Stomach (tissue), 9 donors: ENCODE measurements around the gene TRIM4. TPM values are rescaled to one million over a fixed set of nuclear protein-coding genes. Genes with fewer than 3 reads are reported as not detected.

Experiments used
- DNase-seq, 2 donors: peaks; one replicate each; pipeline versions ENCODE4 v3.0.0 to v3.0.0-alpha.2; 2013 to 2019
- H3K27ac ChIP-seq, 5 donors: fragments of 200-600 bp in 4 of 5; sonication (generic) in 4 of 5; one replicate each; pipeline ENCODE4 v1.5.1; 2013 to 2019; ENCODE audit warnings: mild to moderate bottlenecking in 1 of 5, moderate library complexity in 1 of 5
- H3K27me3 ChIP-seq, 3 donors: fragments of 200-600 bp; sonication (generic); one replicate each; pipeline ENCODE4 v1.5.1; 2017 to 2019; ENCODE audit warnings: mixed run types in 1 of 3
- H3K36me3 ChIP-seq, 4 donors: fragments of 200-600 bp; sonication (generic); 1 replicate in 3 of 4; 2 replicates in 1 of 4; pipeline ENCODE4 v1.5.1; 2016 to 2019
- H3K4me1 ChIP-seq, 4 donors: fragments of 200-600 bp; sonication (generic); one replicate each; pipeline ENCODE4 v1.5.1; 2016 to 2019
- H3K4me3 ChIP-seq, 4 donors: fragments of 200-600 bp; sonication (generic) in 3 of 4; one replicate each; pipeline ENCODE4 v1.5.1; 2016 to 2019; ENCODE audit warnings: mild to moderate bottlenecking in 1 of 4
- H3K9me3 ChIP-seq, 4 donors: fragments of 200-600 bp; sonication (generic); one replicate each; pipeline ENCODE4 v1.5.1; 2016 to 2019
- EP300 ChIP-seq: sonication (generic); formaldehyde crosslinking; IDR thresholded peaks from one replicate; pipeline ENCODE4 v1.6.1; 2017; ENCODE audit warnings: antibody characterized with exemption
- POLR2A ChIP-seq, 4 donors: fragments of 450-650 bp; IDR thresholded peaks; one replicate each; pipeline ENCODE4 v1.6.1; 2016; ENCODE audit warnings: antibody characterized with exemption in 4 of 4, control low read depth in 2 of 4, mild to moderate bottlenecking in 1 of 4, moderate library complexity in 1 of 4
- POLR2AphosphoS5 ChIP-seq, 3 donors: sonication (generic); formaldehyde crosslinking; IDR thresholded peaks; one replicate each; pipeline ENCODE4 v1.6.1; 2016; ENCODE audit warnings: antibody characterized with exemption in 3 of 3
- WGBS, 5 donors: extraction: QIAGEN DNeasy Blood & Tissue Kit in 3 of 5; methylation state at CpG; one replicate each; pipeline versions ENCODE4 v1.1.5 to v1.1.7; 2013 to 2018; 5-methylcytosine and 5-hydroxymethylcytosine counted together
- intact Hi-C: fragments of 100-400 bp; cut with DNase I; formaldehyde crosslinking; loops from one replicate; pipeline ENCODE4 v1.15.1; 2023; ENCODE audit warnings: low total_unique reads
- polyA plus RNA-seq, 3 donors: library from polyadenylated mRNA; stranded (reverse); fragments of 200-250 nt; gene quantifications; one replicate each; pipeline ENCODE4 v1.2.3, GENCODE V29; 2013
- total RNA-seq, 5 donors: library from RNA; depleted of rRNA; stranded (reverse); fragments of >200 nt; gene quantifications; one replicate each; pipeline versions ENCODE4 v1.1.0 to v1.2.3, GENCODE V29; 2014 to 2016
- TF ChIP-seq, protein P1 (sequence below), 7 experiments: fragments of 450-650 bp in 4 of 7; fragments of 200-600 bp in 3 of 7; sonication (generic) in 3 of 7; IDR thresholded peaks; one replicate each; pipeline ENCODE4 v1.5.1; 2016 to 2019; ENCODE audit warnings: antibody characterized with exemption in 7 of 7, control low read depth in 2 of 7, mild to moderate bottlenecking in 1 of 7
- donor health status: healthy with polysubstance abuse.
- donor health status: Bipolar disorder and iron deficiency.
- donor health status: healthy.

TRIM4 gene
- total and polyA plus RNA-seq, 8 donors, result 12.6 to 46.1 (median 30.3) TPM

DNA sequence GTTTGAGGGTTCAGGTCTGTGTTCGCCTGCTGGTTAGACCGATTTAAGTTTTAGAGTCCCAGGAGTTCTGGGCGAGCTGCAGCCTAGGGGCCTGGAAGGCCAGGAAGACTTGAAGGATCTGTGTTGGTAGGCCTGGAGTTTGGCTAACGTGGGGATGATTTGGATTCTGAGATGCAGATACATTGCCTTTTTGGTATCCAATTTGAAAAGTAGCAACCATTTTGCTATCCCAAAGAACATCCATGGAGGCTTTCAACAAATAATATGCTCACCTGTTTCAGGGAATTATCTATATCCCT is 433 bp upstream of the TRIM4 start:
- no peak for TF ChIP-seq POLR2AphosphoS5 (IDR thresholded peaks at IDR 0.05)
- TF ChIP-seq, protein P1, sequence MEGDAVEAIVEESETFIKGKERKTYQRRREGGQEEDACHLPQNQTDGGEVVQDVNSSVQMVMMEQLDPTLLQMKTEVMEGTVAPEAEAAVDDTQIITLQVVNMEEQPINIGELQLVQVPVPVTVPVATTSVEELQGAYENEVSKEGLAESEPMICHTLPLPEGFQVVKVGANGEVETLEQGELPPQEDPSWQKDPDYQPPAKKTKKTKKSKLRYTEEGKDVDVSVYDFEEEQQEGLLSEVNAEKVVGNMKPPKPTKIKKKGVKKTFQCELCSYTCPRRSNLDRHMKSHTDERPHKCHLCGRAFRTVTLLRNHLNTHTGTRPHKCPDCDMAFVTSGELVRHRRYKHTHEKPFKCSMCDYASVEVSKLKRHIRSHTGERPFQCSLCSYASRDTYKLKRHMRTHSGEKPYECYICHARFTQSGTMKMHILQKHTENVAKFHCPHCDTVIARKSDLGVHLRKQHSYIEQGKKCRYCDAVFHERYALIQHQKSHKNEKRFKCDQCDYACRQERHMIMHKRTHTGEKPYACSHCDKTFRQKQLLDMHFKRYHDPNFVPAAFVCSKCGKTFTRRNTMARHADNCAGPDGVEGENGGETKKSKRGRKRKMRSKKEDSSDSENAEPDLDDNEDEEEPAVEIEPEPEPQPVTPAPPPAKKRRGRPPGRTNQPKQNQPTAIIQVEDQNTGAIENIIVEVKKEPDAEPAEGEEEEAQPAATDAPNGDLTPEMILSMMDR (IDR thresholded peaks at IDR 0.05), result no peak
- no peak for TF ChIP-seq POLR2A (IDR thresholded peaks at IDR 0.05)
- no peak for TF ChIP-seq EP300

DNA sequence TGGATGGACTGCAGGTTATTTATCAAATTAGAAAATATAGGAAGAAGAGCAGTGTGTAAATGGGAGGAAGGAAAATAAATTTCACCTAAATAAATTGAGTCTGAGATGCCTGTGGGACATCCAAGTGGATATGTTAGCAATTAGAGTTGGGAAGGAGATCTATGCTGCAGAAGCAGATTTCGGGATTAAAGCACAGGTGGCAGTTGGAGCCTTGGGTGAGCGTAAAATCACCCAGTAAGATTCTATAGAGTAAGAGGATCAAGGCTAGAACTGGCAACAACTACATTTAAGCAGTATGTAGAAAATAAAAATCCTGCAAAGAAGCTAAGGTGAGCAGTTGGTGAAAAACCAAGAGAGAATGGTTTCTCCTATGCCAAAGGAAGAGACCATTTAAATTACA is 8.4 kb downstream of the TRIM4 start:
- Histone ChIP-seq H3K27ac (no peak overlapping the region), H3K27me3 (no peaks in the 10 kb centered on the region), H3K9me3 (no peaks in the 10 kb centered on the region), H3K36me3 (peaks cover 26 to 67% (median 58%) of the 10 kb centered on the region in 4 donors), H3K4me1 (peaks cover 1 to 40% (median 23%) of the 10 kb centered on the region in 4 donors), H3K4me3 (no peak overlapping the region)
- DNase-seq, result no peak
- TF ChIP-seq EP300 (no peak), POLR2A (IDR thresholded peaks at IDR 0.05) (no peak), POLR2AphosphoS5 (IDR thresholded peaks at IDR 0.05) (no peak)
- TF ChIP-seq, protein P1 (IDR thresholded peaks at IDR 0.05), result no peak
- intact Hi-C loops, result loop anchor here (10.0 kb wide), 1 partner anchor 144 kb away; no protein-coding TSS in a partner anchor
- 85 to 100% (median 96%) methylated on average over 2 of the region's 2 CpGs for WGBS, 5 donors

More for the DNA sequence above, 433 bp upstream of the TRIM4 start:
- Histone ChIP-seq H3K27ac (peak overlapping the region; percentile 89 to 97 (median 93)), H3K4me1 (peaks cover 37 to 57% (median 46%) of the 10 kb centered on the region in 4 donors), H3K27me3 (no peaks in the 10 kb centered on the region), H3K9me3 (no peaks in the 10 kb centered on the region), H3K4me3 (peak overlapping the region; percentile 70 to 88 (median 80)), H3K36me3 (peaks cover 7 to 35% (median 18%) of the 10 kb centered on the region in 4 donors)
- 14 to 38% (median 31%) methylated on average over 4 of the region's 4 CpGs for WGBS, 5 donors
- no peak for DNase-seq
- intact Hi-C loops, result loop anchor here (5.0 to 10.0 kb wide), 2 partner anchors 73 to 135 kb away; no protein-coding TSS in a partner anchor

DNA sequence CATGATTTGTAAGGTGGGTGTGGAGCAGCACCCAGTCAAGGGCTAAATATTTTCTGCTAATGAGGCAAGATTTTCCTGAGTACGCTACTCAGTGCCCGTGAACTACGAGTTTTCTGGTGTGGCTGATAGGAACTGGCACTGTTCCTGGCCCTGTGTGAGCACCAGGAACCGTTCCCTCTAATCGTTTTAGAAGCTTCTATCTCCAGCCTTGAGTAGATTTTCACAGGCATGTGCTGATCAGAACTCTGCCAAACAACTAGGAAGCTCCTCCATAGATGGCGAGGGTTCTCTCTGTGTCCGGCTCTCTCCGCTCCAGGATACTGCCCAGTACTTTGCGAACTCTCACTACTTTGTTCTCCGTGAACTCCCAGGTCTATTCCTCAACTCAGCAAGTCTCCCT is 17.7 kb downstream of the TRIM4 start:
- no peaks in the 10 kb centered on the region for H3K4me1 ChIP-seq
- H3K27me3 ChIP-seq, result no peaks in the 10 kb centered on the region
- DNase-seq, result no peak
- TF ChIP-seq, protein P1 (IDR thresholded peaks at IDR 0.05), result no peak
- TF ChIP-seq EP300, result no peak
- TF ChIP-seq POLR2A (IDR thresholded peaks at IDR 0.05), result no peak
- no peak for TF ChIP-seq POLR2AphosphoS5 (IDR thresholded peaks at IDR 0.05)
- no peak overlapping the region for H3K4me3 ChIP-seq
- WGBS, 5 donors, result 89 to 96% (median 95%) methylated on average over 10 of the region's 10 CpGs
- peaks cover 48 to 91% (median 88%) of the 10 kb centered on the region in 4 donors for H3K36me3 ChIP-seq
- no peaks in the 10 kb centered on the region for H3K9me3 ChIP-seq
- intact Hi-C loops, result no loop called here
- H3K27ac ChIP-seq, result no peak overlapping the region

DNA sequence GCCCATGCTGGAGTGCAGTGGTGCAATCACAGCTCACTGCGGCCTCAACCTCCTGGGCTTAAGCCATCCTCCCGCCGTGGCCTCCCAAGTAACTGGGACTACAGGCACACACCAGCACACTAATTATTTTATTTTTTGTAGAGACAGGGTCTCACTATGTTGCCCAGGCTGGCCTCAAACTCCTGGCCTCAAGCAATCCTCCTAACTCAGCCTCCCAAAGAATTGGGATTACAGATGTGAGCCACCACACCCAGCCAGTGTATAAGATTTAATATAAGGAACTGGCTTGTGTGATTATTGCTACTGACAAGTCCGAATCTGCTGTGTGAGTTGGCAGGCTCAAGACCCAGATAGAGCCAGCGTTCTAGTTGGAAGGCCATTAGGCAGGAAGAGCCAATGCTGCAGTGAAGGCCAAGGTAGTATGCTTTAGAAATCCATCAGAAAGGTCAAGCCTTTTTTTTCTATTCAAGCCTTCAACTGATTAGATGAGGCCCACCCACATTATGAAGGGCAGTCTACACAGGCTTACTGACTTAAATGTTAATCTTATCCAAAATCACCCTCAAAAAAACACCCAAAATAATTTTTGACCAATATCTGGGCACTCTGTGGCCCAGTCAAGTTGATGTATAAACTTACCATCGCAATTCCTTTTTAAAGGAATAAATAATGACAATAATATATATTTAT is 19.4 kb downstream of the TRIM4 start:
- intact Hi-C loops, result no loop called here
- DNase-seq, result no peak
- Histone ChIP-seq H3K9me3 (no peaks in the 10 kb centered on the region), H3K27ac (no peak overlapping the region), H3K4me3 (no peak overlapping the region), H3K27me3 (no peaks in the 10 kb centered on the region), H3K4me1 (no peaks in the 10 kb centered on the region), H3K36me3 (peaks cover 41 to 75% (median 72%) of the 10 kb centered on the region in 4 donors)
- TF ChIP-seq EP300 (no peak), POLR2A (IDR thresholded peaks at IDR 0.05) (no peak), POLR2AphosphoS5 (IDR thresholded peaks at IDR 0.05) (no peak)
- TF ChIP-seq, protein P1 (IDR thresholded peaks at IDR 0.05), result no peak
- whole genome bisulfite sequencing, 5 donors, result 96 to 99% (median 96%) methylated on average over 6 of the region's 6 CpGs
